Measurements from ENCODE around the gene AGBL3.

The AGBL3 gene

GRCh38 chr7:134986363-134987251 lies at the start of gene AGBL3:
Gene AGBL3 (plus strand): TSS chr7:134986508. CDS start chr7:134987934, 1,426 bp downstream.
- peak; percentile 64 for TF ChIP-seq CTCF (IDR thresholded peaks at IDR 0.05; ENCODE audit: low read depth, low read length, missing control alignments)
- DNase-seq (ENCODE audit: extremely low read depth, low read depth), result peak; percentile 91
- H3K4me3 ChIP-seq (replicated peaks; ENCODE audit: low read depth, low read length), result peak within 1 kb of the TSS; percentile 75

DNA sequence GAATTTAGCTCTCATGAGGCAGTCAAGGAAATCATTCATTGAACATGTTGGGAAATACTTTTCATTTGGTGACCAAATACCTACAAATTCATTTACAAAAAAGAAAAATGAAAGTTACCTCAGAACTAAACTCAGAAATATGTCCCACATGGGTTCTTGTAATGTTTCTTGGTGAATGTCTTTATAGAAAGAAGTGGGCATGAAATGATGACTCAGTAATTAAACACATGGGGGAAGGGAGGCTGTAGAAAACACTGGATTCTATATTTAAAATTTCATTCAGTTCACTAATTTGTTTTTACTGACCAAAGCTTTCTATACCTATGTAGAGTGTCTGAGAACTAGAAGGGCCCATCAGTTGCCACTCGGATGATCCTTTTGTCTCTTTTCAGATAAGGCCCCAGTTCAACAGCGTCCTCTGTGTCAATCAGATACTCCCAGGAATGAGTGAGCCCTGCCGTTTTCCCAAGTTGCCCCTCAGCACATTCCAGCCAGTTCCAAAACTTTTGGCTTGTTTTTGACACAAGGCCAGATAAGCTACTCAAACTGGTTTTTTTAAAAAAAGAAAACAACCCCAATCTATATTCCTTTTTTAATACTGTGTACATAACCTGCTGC lies 49.3 kb upstream of the AGBL3 start:
- no peak overlapping the region for H3K4me3 ChIP-seq (replicated peaks; ENCODE audit: low read depth, low read length)
- DNase-seq (ENCODE audit: extremely low read depth, low read depth), result no peak
- no peak for TF ChIP-seq CTCF (IDR thresholded peaks at IDR 0.05; ENCODE audit: low read depth, low read length, missing control alignments)

GRCh38 chr7:134938141-134938540 lies 48.2 kb upstream of the AGBL3 start:
- TF ChIP-seq CTCF (IDR thresholded peaks at IDR 0.05; ENCODE audit: low read depth, low read length, missing control alignments), result no peak
- DNase-seq (ENCODE audit: extremely low read depth, low read depth), result no peak
- H3K4me3 ChIP-seq (replicated peaks; ENCODE audit: low read depth, low read length), result no peak overlapping the region

DNA sequence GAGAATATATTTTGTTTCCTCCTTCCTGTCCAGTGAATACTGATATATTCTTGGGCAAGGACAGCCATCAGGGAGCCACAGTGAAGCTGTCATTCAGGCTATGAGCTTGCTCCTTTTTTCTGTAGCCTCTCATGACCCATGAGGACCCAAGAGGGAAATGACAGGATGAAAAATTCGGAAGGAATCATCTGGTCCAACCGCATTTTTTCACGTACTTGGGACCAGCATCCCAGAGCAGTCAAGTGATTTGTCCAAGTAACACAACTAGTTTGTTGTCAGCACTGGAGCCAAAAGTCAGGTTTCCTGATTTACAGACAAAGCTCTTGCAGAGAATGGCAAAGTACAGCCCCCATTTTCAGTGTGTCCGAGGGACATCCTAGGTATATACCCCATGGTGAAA lies 47.2 kb upstream of the AGBL3 start:
- DNase-seq (ENCODE audit: extremely low read depth, low read depth), result no peak
- TF ChIP-seq CTCF (IDR thresholded peaks at IDR 0.05; ENCODE audit: low read depth, low read length, missing control alignments), result no peak
- H3K4me3 ChIP-seq (replicated peaks; ENCODE audit: low read depth, low read length), result no peak overlapping the region

- H3K4me3 ChIP-seq (replicated peaks; ENCODE audit: low read depth, low read length), result no peak overlapping the region
- no peak for TF ChIP-seq CTCF (IDR thresholded peaks at IDR 0.05; ENCODE audit: low read depth, low read length, missing control alignments)
- DNase-seq (ENCODE audit: extremely low read depth, low read depth), result no peak
These were observed 45.6 kb upstream of the AGBL3 start for GRCh38 chr7:134940729-134941128.

- no peak for TF ChIP-seq CTCF (IDR thresholded peaks at IDR 0.05; ENCODE audit: low read depth, low read length, missing control alignments)
- DNase-seq (ENCODE audit: extremely low read depth, low read depth), result peak; percentile 59
- H3K4me3 ChIP-seq (replicated peaks; ENCODE audit: low read depth, low read length), result no peak overlapping the region
These were observed 45.0 kb upstream of the AGBL3 start for GRCh38 chr7:134941185-134941900.

Measured in HFF-Myc (cell line).